ENCODE results near the gene C4orf50.

The C4orf50 gene

GRCh38 chr4:5968246-5968645, 50.0 kb downstream of the C4orf50 start:
- Histone ChIP-seq H3K4me1 (ENCODE audit: control insufficient read depth in 1 of 2, insufficient read depth in 1 of 2, low read depth in 1 of 2, low read length in 1 of 2) (no peaks in the 10 kb centered on the region), H3K36me3 (no peaks in the 10 kb centered on the region), H3K9me3 (no peaks in the 10 kb centered on the region), H3K4me3 (ENCODE audit: low read depth in 1 of 2, low read length in 1 of 2) (no peak overlapping the region), H3K27ac (no peak overlapping the region), H3K27me3 (peaks cover 9% of the 10 kb centered on the region)
- TF ChIP-seq CTCF (IDR thresholded peaks at IDR 0.05), result no peak

GRCh38 chr4:5967783-5968182, 50.4 kb downstream of the C4orf50 start:
- no peak overlapping the region for H3K4me3 ChIP-seq (ENCODE audit: low read depth in 1 of 2, low read length in 1 of 2)
- H3K27ac ChIP-seq, result no peak overlapping the region
- H3K9me3 ChIP-seq, result no peaks in the 10 kb centered on the region
- H3K4me1 ChIP-seq (ENCODE audit: control insufficient read depth in 1 of 2, insufficient read depth in 1 of 2, low read depth in 1 of 2, low read length in 1 of 2), result no peaks in the 10 kb centered on the region
- peaks cover 11% of the 10 kb centered on the region for H3K27me3 ChIP-seq
- H3K36me3 ChIP-seq, result no peaks in the 10 kb centered on the region
- TF ChIP-seq CTCF (IDR thresholded peaks at IDR 0.05), result no peak

- Histone ChIP-seq H3K4me1 (ENCODE audit: control insufficient read depth in 1 of 2, insufficient read depth in 1 of 2, low read depth in 1 of 2, low read length in 1 of 2) (no peaks in the 10 kb centered on the region), H3K9me3 (no peaks in the 10 kb centered on the region), H3K4me3 (ENCODE audit: low read depth in 1 of 2, low read length in 1 of 2) (no peak overlapping the region), H3K27me3 (peaks cover 11% of the 10 kb centered on the region), H3K27ac (no peak overlapping the region), H3K36me3 (no peaks in the 10 kb centered on the region)
- no peak for TF ChIP-seq CTCF (IDR thresholded peaks at IDR 0.05)
These were observed 53.0 kb downstream of the C4orf50 start for GRCh38 chr4:5965225-5965624.

GRCh38 chr4:5964030-5964429, 54.2 kb downstream of the C4orf50 start:
- Histone ChIP-seq H3K4me3 (ENCODE audit: low read depth in 1 of 2, low read length in 1 of 2) (no peak overlapping the region), H3K9me3 (no peaks in the 10 kb centered on the region), H3K4me1 (ENCODE audit: control insufficient read depth in 1 of 2, insufficient read depth in 1 of 2, low read depth in 1 of 2, low read length in 1 of 2) (no peaks in the 10 kb centered on the region), H3K27me3 (peaks cover 11% of the 10 kb centered on the region), H3K27ac (no peak overlapping the region), H3K36me3 (no peaks in the 10 kb centered on the region)
- no peak for TF ChIP-seq CTCF (IDR thresholded peaks at IDR 0.05)

- no peaks in the 10 kb centered on the region for H3K9me3 ChIP-seq
- H3K4me1 ChIP-seq (ENCODE audit: control insufficient read depth in 1 of 2, insufficient read depth in 1 of 2, low read depth in 1 of 2, low read length in 1 of 2), result no peaks in the 10 kb centered on the region
- H3K27ac ChIP-seq, result no peak overlapping the region
- peaks cover 11% of the 10 kb centered on the region for H3K27me3 ChIP-seq
- TF ChIP-seq CTCF (IDR thresholded peaks at IDR 0.05), result no peak
- H3K4me3 ChIP-seq (ENCODE audit: low read depth in 1 of 2, low read length in 1 of 2), result no peak overlapping the region
- H3K36me3 ChIP-seq, result no peaks in the 10 kb centered on the region
These were observed 54.6 kb downstream of the C4orf50 start for GRCh38 chr4:5963611-5964010.

GRCh38 chr4:5962416-5962815, 55.8 kb downstream of the C4orf50 start:
- Histone ChIP-seq H3K36me3 (no peaks in the 10 kb centered on the region), H3K27ac (no peak overlapping the region), H3K4me3 (ENCODE audit: low read depth in 1 of 2, low read length in 1 of 2) (no peak overlapping the region), H3K9me3 (no peaks in the 10 kb centered on the region), H3K27me3 (peaks cover 11% of the 10 kb centered on the region), H3K4me1 (ENCODE audit: control insufficient read depth in 1 of 2, insufficient read depth in 1 of 2, low read depth in 1 of 2, low read length in 1 of 2) (no peaks in the 10 kb centered on the region)
- TF ChIP-seq CTCF (IDR thresholded peaks at IDR 0.05), result no peak

Data from neutrophil (primary cell).